Dendritic cell treated with granulocyte-macrophage colony-stimulating factor and Interleukin-4, amounts not matched to agents 40 ng/mL and 50 ng/mL, for 4 days (primary cell): Measurements from ENCODE around the gene COBLL1.

Experiments used
- H3K27ac Mint-ChIP-seq: one replicate; pipeline ENCODE4 v1.8.0; 2022; ENCODE audit warnings: mild to moderate bottlenecking, mixed read lengths
- H3K27me3 Mint-ChIP-seq: one replicate; pipeline ENCODE4 v1.8.0; 2022; ENCODE audit warnings: mild to moderate bottlenecking, mixed read lengths
- H3K36me3 Mint-ChIP-seq: one replicate; pipeline ENCODE4 v1.8.0; 2022; ENCODE audit warnings: low read depth, mixed read lengths
- H3K4me1 Mint-ChIP-seq: one replicate; pipeline ENCODE4 v1.8.0; 2022; ENCODE audit warnings: low read depth, mixed read lengths
- H3K4me3 Mint-ChIP-seq: one replicate; pipeline ENCODE4 v1.8.0; 2022; ENCODE audit warnings: mild to moderate bottlenecking, moderate library complexity, mixed read lengths
- H3K9me3 Mint-ChIP-seq: one replicate; pipeline ENCODE4 v1.8.0; 2022; ENCODE audit warnings: mixed read lengths
- intact Hi-C: fragments of 100-400 bp; cut with micrococcal nuclease; formaldehyde crosslinking; loops from one replicate; pipeline ENCODE4 v1.15.0; 2022

The COBLL1 gene

GRCh38 chr2:164757934-164758695, 83.5 kb downstream of the COBLL1 start:
- Mint-ChIP-seq H3K27me3 (no peaks in the 10 kb centered on the region), H3K36me3 (no peaks in the 10 kb centered on the region), H3K4me1 (peaks cover 17% of the 10 kb centered on the region), H3K9me3 (no peaks in the 10 kb centered on the region), H3K27ac (no peak overlapping the region), H3K4me3 (no peak overlapping the region)
- intact Hi-C loops: no loop called here

GRCh38 chr2:164756773-164757172, 84.8 kb downstream of the COBLL1 start:
- Mint-ChIP-seq H3K27ac (no peak overlapping the region), H3K27me3 (no peaks in the 10 kb centered on the region), H3K4me3 (no peak overlapping the region), H3K4me1 (peaks cover 17% of the 10 kb centered on the region), H3K36me3 (no peaks in the 10 kb centered on the region), H3K9me3 (no peaks in the 10 kb centered on the region)
- intact Hi-C loops: no loop called here

- Mint-ChIP-seq H3K9me3 (no peaks in the 10 kb centered on the region), H3K4me3 (no peak overlapping the region), H3K4me1 (peaks cover 11% of the 10 kb centered on the region), H3K27me3 (no peaks in the 10 kb centered on the region), H3K27ac (no peak overlapping the region), H3K36me3 (no peaks in the 10 kb centered on the region)
- intact Hi-C loops: no loop called here
These were observed 85.7 kb downstream of the COBLL1 start for GRCh38 chr2:164755952-164756351.

- no peaks in the 10 kb centered on the region for H3K27me3 Mint-ChIP-seq
- no peak overlapping the region for H3K27ac Mint-ChIP-seq
- no peaks in the 10 kb centered on the region for H3K36me3 Mint-ChIP-seq
- intact Hi-C loops: no loop called here
- H3K4me1 Mint-ChIP-seq: peaks cover 10% of the 10 kb centered on the region
- no peak overlapping the region for H3K4me3 Mint-ChIP-seq
- no peaks in the 10 kb centered on the region for H3K9me3 Mint-ChIP-seq
These were observed 87.2 kb downstream of the COBLL1 start for GRCh38 chr2:164754157-164755093.

GRCh38 chr2:164752956-164753355, 88.7 kb downstream of the COBLL1 start:
- intact Hi-C loops: no loop called here
- no peak overlapping the region for H3K4me3 Mint-ChIP-seq
- peaks cover 4% of the 10 kb centered on the region for H3K4me1 Mint-ChIP-seq
- H3K27ac Mint-ChIP-seq: no peak overlapping the region
- no peaks in the 10 kb centered on the region for H3K27me3 Mint-ChIP-seq
- H3K36me3 Mint-ChIP-seq: no peaks in the 10 kb centered on the region
- no peaks in the 10 kb centered on the region for H3K9me3 Mint-ChIP-seq

- intact Hi-C loops: loop anchor here (10.0 kb wide), 1 partner anchor 547 kb away; no protein-coding TSS in a partner anchor
- H3K9me3 Mint-ChIP-seq: no peaks in the 10 kb centered on the region
- H3K4me1 Mint-ChIP-seq: no peaks in the 10 kb centered on the region
- no peak overlapping the region for H3K27ac Mint-ChIP-seq
- no peak overlapping the region for H3K4me3 Mint-ChIP-seq
- no peaks in the 10 kb centered on the region for H3K27me3 Mint-ChIP-seq
- H3K36me3 Mint-ChIP-seq: no peaks in the 10 kb centered on the region
These were observed 93.7 kb downstream of the COBLL1 start for GRCh38 chr2:164747783-164748433.

- Mint-ChIP-seq H3K27me3 (no peaks in the 10 kb centered on the region), H3K27ac (no peak overlapping the region), H3K36me3 (no peaks in the 10 kb centered on the region), H3K9me3 (no peaks in the 10 kb centered on the region), H3K4me1 (no peaks in the 10 kb centered on the region), H3K4me3 (no peak overlapping the region)
- intact Hi-C loops: loop anchor here (10.0 kb wide), 1 partner anchor 548 kb away; no protein-coding TSS in a partner anchor
These were observed 94.5 kb downstream of the COBLL1 start for GRCh38 chr2:164747140-164747539.

GRCh38 chr2:164746713-164747112, 94.9 kb downstream of the COBLL1 start:
- Mint-ChIP-seq H3K36me3 (no peaks in the 10 kb centered on the region), H3K4me1 (no peaks in the 10 kb centered on the region), H3K27ac (no peak overlapping the region), H3K4me3 (no peak overlapping the region), H3K27me3 (no peaks in the 10 kb centered on the region), H3K9me3 (no peaks in the 10 kb centered on the region)
- intact Hi-C loops: loop anchor here (10.0 kb wide), 1 partner anchor 548 kb away; no protein-coding TSS in a partner anchor

GRCh38 chr2:164745012-164745797, 96.4 kb downstream of the COBLL1 start:
- intact Hi-C loops: loop anchor here (10.0 kb wide), 1 partner anchor 550 kb away; no protein-coding TSS in a partner anchor
- no peaks in the 10 kb centered on the region for H3K9me3 Mint-ChIP-seq
- no peak overlapping the region for H3K27ac Mint-ChIP-seq
- no peaks in the 10 kb centered on the region for H3K4me1 Mint-ChIP-seq
- H3K27me3 Mint-ChIP-seq: no peaks in the 10 kb centered on the region
- H3K36me3 Mint-ChIP-seq: no peaks in the 10 kb centered on the region
- H3K4me3 Mint-ChIP-seq: no peak overlapping the region

GRCh38 chr2:164742738-164743317, 98.8 kb downstream of the COBLL1 start:
- Mint-ChIP-seq H3K27me3 (no peaks in the 10 kb centered on the region), H3K36me3 (no peaks in the 10 kb centered on the region), H3K27ac (no peak overlapping the region), H3K4me1 (no peaks in the 10 kb centered on the region), H3K4me3 (no peak overlapping the region), H3K9me3 (no peaks in the 10 kb centered on the region)
- intact Hi-C loops: loop anchor here (10.0 kb wide), 1 partner anchor 552 kb away; no protein-coding TSS in a partner anchor

GRCh38 chr2:164739966-164740365, 101.7 kb downstream of the COBLL1 start:
- H3K9me3 Mint-ChIP-seq: no peaks in the 10 kb centered on the region
- intact Hi-C loops: loop anchor here (2.0 to 10.0 kb wide), 2 partner anchors 253 to 555 kb away; no protein-coding TSS in a partner anchor

GRCh38 chr2:164737612-164738081, 104.0 kb downstream of the COBLL1 start:
- Mint-ChIP-seq H3K36me3 (no peaks in the 10 kb centered on the region), H3K27me3 (no peaks in the 10 kb centered on the region), H3K9me3 (no peaks in the 10 kb centered on the region), H3K4me1 (no peaks in the 10 kb centered on the region), H3K4me3 (no peak overlapping the region), H3K27ac (no peak overlapping the region)
- intact Hi-C loops: loop anchor here (1.0 to 2.0 kb wide), 2 partner anchors 180 to 255 kb away; no protein-coding TSS in a partner anchor

More at GRCh38 chr2:164739966-164740365, 101.7 kb downstream of the COBLL1 start:
- H3K4me1 Mint-ChIP-seq: no peaks in the 10 kb centered on the region
- H3K27me3 Mint-ChIP-seq: no peaks in the 10 kb centered on the region
- no peaks in the 10 kb centered on the region for H3K36me3 Mint-ChIP-seq
- no peak overlapping the region for H3K27ac Mint-ChIP-seq
- no peak overlapping the region for H3K4me3 Mint-ChIP-seq
